GM13977 (cell line): Measurements from ENCODE around the gene CLCN5.

Source experiments
- DNase-seq: peaks from one replicate; pipeline ENCODE4 v3.0.0; 2012; ENCODE audit warnings: low spot score
- in situ Hi-C: fragments of 300-500 bp; cut with MboI; formaldehyde crosslinking; loops from one replicate; pipeline ENCODE4 v1.12.0; 2022; ENCODE audit warnings: low sequenced_read_pairs, low pct_unique_long_range_greater_than_20kb, mixed read lengths, inconsistent platforms; ENCODE audit not compliant: unreplicated experiment
- TF ChIP-seq, protein P1 (sequence below): IDR thresholded peaks from 2 replicates; pipeline ENCODE4 v1.5.1; 2012; ENCODE audit warnings: mild to moderate bottlenecking, control low read depth; ENCODE audit not compliant: insufficient read depth; ENCODE audit errors: extremely low read depth, missing control alignments

The CLCN5 gene

DNA sequence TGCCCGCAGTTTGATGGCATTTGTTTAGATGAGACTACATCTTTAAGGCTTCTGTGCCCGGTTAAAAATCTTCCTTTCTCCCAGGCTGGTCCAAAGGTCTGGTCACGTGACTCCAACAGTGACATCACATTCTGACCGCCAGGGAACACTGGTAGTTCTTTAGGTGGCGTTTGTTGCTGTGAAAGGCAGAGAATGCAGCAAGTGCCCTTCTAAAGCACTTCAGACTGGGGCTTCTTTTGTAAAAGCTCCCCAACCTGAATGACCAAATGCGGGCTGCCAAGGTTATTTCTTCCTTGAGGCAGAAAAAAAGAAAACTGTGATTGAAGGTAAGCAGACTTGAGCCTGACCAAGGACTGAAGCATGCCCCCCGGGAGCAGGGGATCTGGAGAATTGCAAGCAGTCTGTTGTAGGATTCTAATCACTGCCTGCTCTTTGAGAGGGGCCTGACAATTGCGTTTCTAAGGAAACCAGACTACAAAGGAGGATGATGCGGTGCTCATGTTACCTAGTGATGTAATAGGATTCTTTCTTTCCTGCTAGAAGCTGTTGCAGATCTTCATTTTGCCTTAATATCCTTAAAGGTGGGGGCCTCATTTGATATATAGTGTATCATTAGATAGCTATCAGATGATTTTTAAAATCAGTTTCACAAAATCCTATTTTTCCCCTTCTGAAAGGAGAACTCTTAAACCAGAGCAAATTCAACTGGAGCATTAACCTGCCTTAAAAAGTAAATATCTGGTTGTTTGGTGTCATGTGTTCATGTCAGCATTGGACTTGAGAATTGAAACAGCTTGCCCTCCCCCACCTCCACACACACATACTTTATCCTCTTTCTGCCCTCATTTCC is 145.3 kb downstream of the CLCN5 start:
- DNase-seq = no peak
- TF ChIP-seq, protein P1, sequence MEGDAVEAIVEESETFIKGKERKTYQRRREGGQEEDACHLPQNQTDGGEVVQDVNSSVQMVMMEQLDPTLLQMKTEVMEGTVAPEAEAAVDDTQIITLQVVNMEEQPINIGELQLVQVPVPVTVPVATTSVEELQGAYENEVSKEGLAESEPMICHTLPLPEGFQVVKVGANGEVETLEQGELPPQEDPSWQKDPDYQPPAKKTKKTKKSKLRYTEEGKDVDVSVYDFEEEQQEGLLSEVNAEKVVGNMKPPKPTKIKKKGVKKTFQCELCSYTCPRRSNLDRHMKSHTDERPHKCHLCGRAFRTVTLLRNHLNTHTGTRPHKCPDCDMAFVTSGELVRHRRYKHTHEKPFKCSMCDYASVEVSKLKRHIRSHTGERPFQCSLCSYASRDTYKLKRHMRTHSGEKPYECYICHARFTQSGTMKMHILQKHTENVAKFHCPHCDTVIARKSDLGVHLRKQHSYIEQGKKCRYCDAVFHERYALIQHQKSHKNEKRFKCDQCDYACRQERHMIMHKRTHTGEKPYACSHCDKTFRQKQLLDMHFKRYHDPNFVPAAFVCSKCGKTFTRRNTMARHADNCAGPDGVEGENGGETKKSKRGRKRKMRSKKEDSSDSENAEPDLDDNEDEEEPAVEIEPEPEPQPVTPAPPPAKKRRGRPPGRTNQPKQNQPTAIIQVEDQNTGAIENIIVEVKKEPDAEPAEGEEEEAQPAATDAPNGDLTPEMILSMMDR = no peak
- in situ Hi-C loops = no loop called here

- in situ Hi-C loops = no loop called here
- TF ChIP-seq, protein P1 = no peak
- no peak for DNase-seq
Observed at GRCh38 chrX:50068285-50068563, 145.8 kb downstream of the CLCN5 start.

GRCh38 chrX:50068893-50069292 is 146.5 kb downstream of the CLCN5 start:
- TF ChIP-seq, protein P1 = no peak
- in situ Hi-C loops = no loop called here
- DNase-seq = no peak

- TF ChIP-seq, protein P1 = no peak
- no peak for DNase-seq
- in situ Hi-C loops = no loop called here
Observed at GRCh38 chrX:50071494-50071893, 149.1 kb downstream of the CLCN5 start.

GRCh38 chrX:50072110-50072509 is 149.7 kb downstream of the CLCN5 start:
- TF ChIP-seq, protein P1 = no peak
- no peak for DNase-seq
- in situ Hi-C loops = no loop called here

GRCh38 chrX:50073601-50074000 is 151.2 kb downstream of the CLCN5 start:
- in situ Hi-C loops = no loop called here
- DNase-seq = no peak
- TF ChIP-seq, protein P1 = no peak
